Neutrophil (primary cell): ENCODE data around the gene RAMP1.

Experiments
- H3K27ac ChIP-seq: fragments of 200-600 bp; sonication (generic); 2 replicates; pipeline ENCODE4 v1.5.1; 2016; ENCODE audit warnings: mild to moderate bottlenecking, moderate library complexity
- H3K27me3 ChIP-seq: fragments of 200-600 bp; sonication (generic); 2 replicates; pipeline ENCODE4 v1.6.0; 2016; ENCODE audit warnings: mild to moderate bottlenecking
- H3K36me3 ChIP-seq: fragments of 200-600 bp; sonication (generic); 2 replicates; pipeline ENCODE4 v1.5.1; 2017
- H3K4me1 ChIP-seq, 2 experiments: fragments of 200-600 bp in 1 of 2; sonication (generic) in 1 of 2; 1 replicate in 1 of 2; 2 replicates in 1 of 2; pipeline versions ENCODE4 v1.5.1 to v1.6.1; 2013 to 2016; ENCODE audit warnings: low read depth in 1 of 2, low read length in 1 of 2, mild to moderate bottlenecking in 1 of 2, moderate library complexity in 1 of 2; ENCODE audit not compliant: control insufficient read depth in 1 of 2, insufficient read depth in 1 of 2
- H3K4me3 ChIP-seq, 2 experiments: fragments of 200-600 bp in 1 of 2; sonication (generic) in 1 of 2; 1 replicate in 1 of 2; 2 replicates in 1 of 2; pipeline ENCODE4 v1.5.1; 2013 to 2016; ENCODE audit warnings: low read depth in 1 of 2, low read length in 1 of 2, mild to moderate bottlenecking in 1 of 2, moderate library complexity in 1 of 2
- H3K9me3 ChIP-seq: fragments of 200-600 bp; sonication (generic); 2 replicates; pipeline ENCODE4 v1.5.1; 2016
- CTCF ChIP-seq: fragments of 200-600 bp; sonication (generic); IDR thresholded peaks from 2 replicates; pipeline ENCODE4 v1.5.1; 2016; ENCODE audit warnings: antibody characterized with exemption

The RAMP1 gene

DNA sequence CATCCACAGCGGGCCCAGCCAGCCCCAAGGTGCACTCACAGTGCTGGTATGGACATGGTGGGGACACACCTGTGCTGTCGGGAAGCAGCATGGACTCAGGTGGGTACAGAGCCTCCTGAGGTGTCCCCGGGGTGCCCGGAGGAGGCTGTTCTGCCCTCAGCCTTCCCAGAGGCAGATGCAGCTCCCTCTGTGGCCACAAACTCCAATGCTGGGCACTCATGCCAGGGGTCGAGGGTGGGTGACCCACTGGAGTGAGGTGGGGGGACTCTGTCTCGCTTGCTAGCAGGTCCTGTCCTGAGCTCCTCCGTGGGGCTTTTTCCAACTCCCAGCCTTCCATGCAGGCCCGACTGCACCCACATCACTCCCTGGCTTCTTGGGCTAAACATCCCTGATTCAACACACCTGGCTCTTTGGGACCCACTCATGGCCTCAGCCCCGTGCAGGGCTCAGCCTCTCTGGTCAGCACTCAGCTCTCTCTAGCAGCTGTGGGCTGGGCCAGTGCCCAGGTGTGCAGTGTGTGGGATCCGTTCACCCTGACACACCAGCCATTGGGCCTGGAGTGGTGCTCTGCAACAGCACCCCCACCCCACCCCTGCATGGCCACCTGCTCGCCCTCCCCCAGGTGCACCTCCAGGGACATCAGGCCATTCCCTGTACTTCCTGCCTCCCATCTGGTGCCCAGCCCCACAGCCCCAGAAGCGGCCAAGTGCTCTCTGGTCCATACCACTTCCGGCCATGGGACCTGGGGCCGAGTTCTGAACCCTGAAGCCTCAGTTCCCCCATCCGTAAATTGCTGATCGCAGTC, 16.0 kb downstream of the RAMP1 start:
- Histone ChIP-seq H3K4me3 (no peak overlapping the region), H3K4me1 (no peaks in the 10 kb centered on the region), H3K27ac (no peak overlapping the region), H3K27me3 (peaks cover 30% of the 10 kb centered on the region), H3K36me3 (no peaks in the 10 kb centered on the region), H3K9me3 (no peaks in the 10 kb centered on the region)
- no peak for TF ChIP-seq CTCF

DNA sequence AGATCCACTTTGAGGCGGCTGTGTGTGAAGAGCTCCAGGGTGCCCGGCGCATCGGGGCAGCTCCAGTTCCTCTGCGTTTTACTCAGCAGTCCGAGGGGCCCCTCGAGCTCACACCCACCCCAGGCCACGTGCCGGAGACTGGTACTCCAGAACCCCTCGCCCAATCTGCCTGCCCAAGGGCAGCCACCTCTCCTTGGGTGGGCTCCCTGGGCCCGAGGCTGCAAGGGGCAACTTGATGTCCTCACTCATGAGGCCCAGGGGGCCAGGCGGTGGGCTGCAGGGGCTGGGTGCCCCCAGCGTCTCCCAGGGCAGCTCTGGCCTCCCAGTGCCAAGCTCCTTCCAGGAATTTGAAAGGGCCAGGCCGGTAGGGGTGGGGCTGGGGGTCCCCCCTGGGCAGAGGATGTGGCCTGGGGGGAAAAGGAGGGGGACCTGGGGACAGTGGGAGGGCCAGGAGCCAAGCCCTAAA, 16.7 kb downstream of the RAMP1 start:
- TF ChIP-seq CTCF = no peak
- Histone ChIP-seq H3K4me3 (no peak overlapping the region), H3K9me3 (no peaks in the 10 kb centered on the region), H3K4me1 (no peaks in the 10 kb centered on the region), H3K27me3 (peaks cover 24% of the 10 kb centered on the region), H3K36me3 (no peaks in the 10 kb centered on the region), H3K27ac (no peak overlapping the region)

- TF ChIP-seq CTCF = no peak
- Histone ChIP-seq H3K27me3 (peaks cover 21% of the 10 kb centered on the region), H3K36me3 (no peaks in the 10 kb centered on the region), H3K9me3 (no peaks in the 10 kb centered on the region), H3K4me1 (no peaks in the 10 kb centered on the region), H3K4me3 (no peak overlapping the region), H3K27ac (no peak overlapping the region)
These were observed 17.1 kb downstream of the RAMP1 start for GRCh38 chr2:237876532-237876931.

DNA sequence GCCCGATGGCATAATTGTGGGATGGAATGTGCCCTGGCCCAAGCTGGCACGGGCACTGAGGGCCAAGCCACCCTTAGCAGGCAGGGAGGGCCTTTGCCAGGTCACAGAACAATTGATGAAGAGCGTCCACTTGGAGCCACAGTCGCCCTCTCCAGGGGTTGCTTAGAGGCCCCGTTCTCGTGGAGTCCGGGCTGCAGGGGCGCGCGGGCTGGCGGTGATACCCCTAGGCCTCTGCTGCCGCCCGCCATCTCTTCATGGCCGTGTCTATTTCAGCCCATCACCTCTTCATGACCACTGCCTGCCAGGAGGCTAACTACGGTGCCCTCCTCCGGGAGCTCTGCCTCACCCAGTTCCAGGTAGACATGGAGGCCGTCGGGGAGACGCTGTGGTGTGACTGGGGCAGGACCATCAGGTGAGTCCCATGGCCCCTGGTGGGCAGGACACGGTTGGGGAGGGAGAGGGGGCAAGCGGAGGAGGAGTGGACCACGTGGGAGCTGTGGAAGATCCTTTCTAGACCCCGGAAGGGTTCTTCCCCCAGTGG, 17.6 kb downstream of the RAMP1 start:
- Histone ChIP-seq H3K27me3 (peaks cover 21% of the 10 kb centered on the region), H3K4me1 (no peaks in the 10 kb centered on the region), H3K4me3 (no peak overlapping the region), H3K27ac (no peak overlapping the region), H3K36me3 (no peaks in the 10 kb centered on the region), H3K9me3 (no peaks in the 10 kb centered on the region)
- no peak for TF ChIP-seq CTCF

GRCh38 chr2:237877576-237878307, 18.3 kb downstream of the RAMP1 start:
- H3K27ac ChIP-seq = no peak overlapping the region
- no peak for TF ChIP-seq CTCF
- H3K36me3 ChIP-seq = no peaks in the 10 kb centered on the region

More at GRCh38 chr2:237877576-237878307, 18.3 kb downstream of the RAMP1 start:
- no peak overlapping the region for H3K4me3 ChIP-seq
- H3K27me3 ChIP-seq = peaks cover 15% of the 10 kb centered on the region
- no peaks in the 10 kb centered on the region for H3K9me3 ChIP-seq
- H3K4me1 ChIP-seq = no peaks in the 10 kb centered on the region
